CD4-positive, alpha-beta T cell (primary cell): ENCODE measurements around the gene MAGOHB. TPM values are rescaled to one million over a fixed set of nuclear protein-coding genes. Genes with fewer than 3 reads are reported as not detected.
A peak's percentile ranks its signal among the peaks of the same experiment; 100 is the strongest.

ENCODE experiments used
- ATAC-seq: fragments of 200-7000 bp; cut with Tn5 transposase; one replicate; pipeline ENCODE4 v1.10.0; 2022; ENCODE audit warnings: mild to moderate bottlenecking; ENCODE audit not compliant: poor library complexity
- CTCF ChIA-PET: fragments of 350-600 bp; sonication (Branson Sonifier 250); formaldehyde crosslinking; loops from one replicate; lab custom pipeline; 2021; ENCODE audit warnings: antibody characterized with exemption, inconsistent platforms; lab: Charles Lee
- POLR2A ChIA-PET: fragments of 350-600 bp; sonication (Branson Sonifier 250); formaldehyde crosslinking; loops from one replicate; lab custom pipeline; 2021; ENCODE audit warnings: antibody characterized with exemption, inconsistent platforms; lab: Charles Lee
- DNase-seq, 14 experiments: peaks; one replicate each; pipeline ENCODE4 v3.0.0-alpha.2; 2013 to 2020; ENCODE audit warnings: mixed read lengths in 2 of 14
- H3K27ac ChIP-seq, 2 donors: one replicate each; pipeline versions ENCODE4 v1.5.1 to v1.7.0; 2013; ENCODE audit warnings: low read length in 2 of 2, low read depth in 1 of 2, mild to moderate bottlenecking in 1 of 2
- H3K27me3 ChIP-seq, 2 experiments: 1 replicate in 1 of 2; 2 replicates in 1 of 2; pipeline versions ENCODE4 v1.6.1 to v1.7.0; 2013; ENCODE audit warnings: low read length in 2 of 2, control low read depth in 1 of 2, mild to moderate bottlenecking in 1 of 2, moderate library complexity in 1 of 2; ENCODE audit not compliant: insufficient read depth in 2 of 2, control insufficient read depth in 1 of 2
- H3K36me3 ChIP-seq: one replicate; pipeline ENCODE4 v1.6.1; 2013; ENCODE audit warnings: low read length, control low read depth; ENCODE audit not compliant: insufficient read depth
- H3K4me1 ChIP-seq: one replicate; pipeline ENCODE4 v1.6.1; 2013; ENCODE audit warnings: low read length, control low read depth; ENCODE audit not compliant: insufficient read depth
- H3K4me3 ChIP-seq: one replicate; pipeline ENCODE4 v1.5.1; 2013; ENCODE audit warnings: mild to moderate bottlenecking, low read length, moderate library complexity
- H3K9me3 ChIP-seq, 2 experiments: 1 replicate in 1 of 2; 2 replicates in 1 of 2; pipeline versions ENCODE4 v1.6.1 to v1.7.0; 2013; ENCODE audit warnings: low read length in 2 of 2, mild to moderate bottlenecking in 2 of 2, control low read depth in 1 of 2, moderate library complexity in 1 of 2; ENCODE audit not compliant: control insufficient read depth in 1 of 2, insufficient read depth in 1 of 2
- H3K27ac Mint-ChIP-seq: one replicate; pipeline ENCODE4 v1.8.0; 2020; ENCODE audit warnings: mixed read lengths
- H3K27me3 Mint-ChIP-seq: one replicate; pipeline ENCODE4 v1.8.0; 2021; ENCODE audit warnings: mixed read lengths
- H3K36me3 Mint-ChIP-seq: one replicate; pipeline ENCODE4 v1.8.0; 2021; ENCODE audit warnings: low read depth, mixed read lengths
- H3K4me1 Mint-ChIP-seq: one replicate; pipeline ENCODE4 v1.8.0; 2021; ENCODE audit warnings: low read depth, mixed read lengths
- H3K4me3 Mint-ChIP-seq: one replicate; pipeline ENCODE4 v1.8.0; 2020; ENCODE audit warnings: mild to moderate bottlenecking, mixed read lengths
- H3K9me3 Mint-ChIP-seq: one replicate; pipeline ENCODE4 v1.8.0; 2020; ENCODE audit warnings: mixed read lengths
- intact Hi-C, 2 experiments: fragments of 100-400 bp; cut with DNase I in 1 of 2; cut with micrococcal nuclease in 1 of 2; formaldehyde crosslinking; loops; one replicate each; pipeline versions ENCODE4 v1.15.1 to v1.9.0; 2023 to 2025; cut with DNase I, micrococcal nuclease
- total RNA-seq, 174 experiments: library from RNA in 2 of 174; stranded (reverse) in 2 of 174; gene quantifications; one replicate each; pipeline ENCODE4 v1.2.3 and lab custom pipeline; 2021 to 2026
- TF ChIP-seq, protein P1 (sequence below): fragments of 200-600 bp; IDR thresholded peaks from one replicate; pipeline ENCODE4 v1.8.0; 2022; ENCODE audit warnings: antibody characterized with exemption, mild to moderate bottlenecking

MAGOHB gene
- total RNA-seq, 2 experiments from 2014 or later: 7.5 to 7.7 TPM

DNA sequence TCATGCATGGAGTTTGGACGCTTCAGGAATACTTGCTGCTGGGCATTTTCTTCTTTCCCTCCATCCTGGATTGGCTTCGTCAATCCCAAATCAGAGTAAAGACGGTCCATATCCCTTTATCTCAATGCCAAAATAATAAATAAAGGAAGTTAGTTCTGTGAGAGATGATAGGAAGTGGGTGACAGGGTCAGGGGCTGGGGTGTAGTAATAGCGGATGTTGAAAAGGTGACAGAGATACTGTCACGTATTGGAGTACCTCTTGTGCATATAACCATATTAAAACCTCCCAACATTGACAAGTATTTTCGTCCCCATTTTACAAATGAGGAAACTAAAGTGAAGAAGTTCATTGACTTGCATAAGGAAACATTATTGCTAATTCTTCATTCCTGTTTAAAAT, 12.4 kb downstream of the MAGOHB start:
- H3K9me3 ChIP-seq: no peaks in the 10 kb centered on the region
- Mint-ChIP-seq H3K27me3 (no peaks in the 10 kb centered on the region), H3K36me3 (peaks cover 62% of the 10 kb centered on the region), H3K4me1 (no peaks in the 10 kb centered on the region), H3K9me3 (no peaks in the 10 kb centered on the region), H3K27ac (no peak overlapping the region), H3K4me3 (no peak overlapping the region)
- no peak overlapping the region for H3K4me3 ChIP-seq
- intact Hi-C loops: no loop called here
- CTCF ChIA-PET: no interaction called here
- DNase-seq (peak in 1 of 14 experiments; percentile 54), ATAC-seq (no peak)
- POLR2A ChIA-PET: no interaction called here
- peaks cover 5% of the 10 kb centered on the region for H3K36me3 ChIP-seq
- no peaks in the 10 kb centered on the region for H3K4me1 ChIP-seq
- no peak overlapping the region for H3K27ac ChIP-seq
- TF ChIP-seq, protein P1, sequence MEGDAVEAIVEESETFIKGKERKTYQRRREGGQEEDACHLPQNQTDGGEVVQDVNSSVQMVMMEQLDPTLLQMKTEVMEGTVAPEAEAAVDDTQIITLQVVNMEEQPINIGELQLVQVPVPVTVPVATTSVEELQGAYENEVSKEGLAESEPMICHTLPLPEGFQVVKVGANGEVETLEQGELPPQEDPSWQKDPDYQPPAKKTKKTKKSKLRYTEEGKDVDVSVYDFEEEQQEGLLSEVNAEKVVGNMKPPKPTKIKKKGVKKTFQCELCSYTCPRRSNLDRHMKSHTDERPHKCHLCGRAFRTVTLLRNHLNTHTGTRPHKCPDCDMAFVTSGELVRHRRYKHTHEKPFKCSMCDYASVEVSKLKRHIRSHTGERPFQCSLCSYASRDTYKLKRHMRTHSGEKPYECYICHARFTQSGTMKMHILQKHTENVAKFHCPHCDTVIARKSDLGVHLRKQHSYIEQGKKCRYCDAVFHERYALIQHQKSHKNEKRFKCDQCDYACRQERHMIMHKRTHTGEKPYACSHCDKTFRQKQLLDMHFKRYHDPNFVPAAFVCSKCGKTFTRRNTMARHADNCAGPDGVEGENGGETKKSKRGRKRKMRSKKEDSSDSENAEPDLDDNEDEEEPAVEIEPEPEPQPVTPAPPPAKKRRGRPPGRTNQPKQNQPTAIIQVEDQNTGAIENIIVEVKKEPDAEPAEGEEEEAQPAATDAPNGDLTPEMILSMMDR: no peak
- no peaks in the 10 kb centered on the region for H3K27me3 ChIP-seq

DNA sequence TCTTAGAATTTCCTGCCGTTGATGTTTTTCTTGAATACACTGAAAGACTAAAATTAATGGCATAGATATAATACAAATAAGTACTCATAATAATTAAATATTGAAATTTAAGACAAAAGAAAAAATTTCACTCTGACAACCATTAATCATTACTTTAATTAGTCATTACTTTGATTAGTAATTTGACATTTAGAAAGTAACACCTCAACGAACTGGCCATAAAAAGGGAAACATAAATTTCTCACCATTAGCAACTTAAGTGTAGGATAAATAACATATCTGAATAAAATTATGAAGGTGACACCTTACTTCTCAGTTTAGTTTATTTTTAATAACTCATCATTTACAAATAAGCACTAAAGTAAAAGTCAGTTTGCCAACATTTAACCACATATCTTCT, 17.5 kb downstream of the MAGOHB start:
- peaks cover 53% of the 10 kb centered on the region for H3K36me3 Mint-ChIP-seq
- intact Hi-C loops: no loop called here
- H3K4me1 Mint-ChIP-seq: no peaks in the 10 kb centered on the region
- peak in 1 of 14 experiments; percentile 32 for DNase-seq
- no peaks in the 10 kb centered on the region for H3K9me3 Mint-ChIP-seq
- no peaks in the 10 kb centered on the region for H3K9me3 ChIP-seq
- H3K4me3 Mint-ChIP-seq: no peak overlapping the region
- CTCF ChIA-PET: no interaction called here
- POLR2A ChIA-PET: no interaction called here
- no peak overlapping the region for H3K4me3 ChIP-seq
- TF ChIP-seq, protein P1: no peak
- H3K36me3 ChIP-seq: peaks cover 4% of the 10 kb centered on the region
- no peaks in the 10 kb centered on the region for H3K27me3 ChIP-seq
- no peaks in the 10 kb centered on the region for H3K27me3 Mint-ChIP-seq
- ATAC-seq: no peak
- H3K4me1 ChIP-seq: no peaks in the 10 kb centered on the region
- no peak overlapping the region for H3K27ac Mint-ChIP-seq
- H3K27ac ChIP-seq: no peak overlapping the region

DNA sequence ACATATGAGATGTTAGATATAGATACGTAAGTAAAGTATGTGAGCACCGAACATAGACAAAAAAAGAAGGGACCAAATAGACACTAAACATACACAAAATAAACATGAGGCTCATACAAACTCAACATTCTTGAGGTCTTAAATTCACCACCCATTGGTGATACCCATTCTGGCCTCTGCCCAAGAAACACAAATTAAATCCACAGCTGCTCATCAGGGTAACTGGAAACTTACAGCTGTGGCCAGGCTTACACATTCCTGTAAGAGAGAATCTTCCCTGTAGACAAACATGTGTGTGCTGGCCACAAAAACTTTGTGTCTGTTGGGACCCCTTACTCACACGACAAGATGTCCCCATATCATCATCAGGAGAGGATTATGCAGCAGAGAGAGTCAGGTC, 22.4 kb downstream of the MAGOHB start:
- H3K36me3 ChIP-seq: peaks cover 4% of the 10 kb centered on the region
- no peaks in the 10 kb centered on the region for H3K4me1 ChIP-seq
- CTCF ChIA-PET: no interaction called here
- H3K27ac ChIP-seq: no peak overlapping the region
- no peaks in the 10 kb centered on the region for H3K4me1 Mint-ChIP-seq
- no peak overlapping the region for H3K4me3 Mint-ChIP-seq
- no peak overlapping the region for H3K27ac Mint-ChIP-seq
- H3K36me3 Mint-ChIP-seq: peaks cover 48% of the 10 kb centered on the region
- no peaks in the 10 kb centered on the region for H3K9me3 Mint-ChIP-seq
- no peaks in the 10 kb centered on the region for H3K9me3 ChIP-seq
- no peak overlapping the region for H3K4me3 ChIP-seq
- TF ChIP-seq, protein P1: no peak
- POLR2A ChIA-PET: no interaction called here
- intact Hi-C loops: no loop called here
- no peaks in the 10 kb centered on the region for H3K27me3 ChIP-seq
- H3K27me3 Mint-ChIP-seq: no peaks in the 10 kb centered on the region
- ATAC-seq: no peak
- no peak for DNase-seq
